ENCODE data around the gene ASAP2.

- TF ChIP-seq, protein P1, sequence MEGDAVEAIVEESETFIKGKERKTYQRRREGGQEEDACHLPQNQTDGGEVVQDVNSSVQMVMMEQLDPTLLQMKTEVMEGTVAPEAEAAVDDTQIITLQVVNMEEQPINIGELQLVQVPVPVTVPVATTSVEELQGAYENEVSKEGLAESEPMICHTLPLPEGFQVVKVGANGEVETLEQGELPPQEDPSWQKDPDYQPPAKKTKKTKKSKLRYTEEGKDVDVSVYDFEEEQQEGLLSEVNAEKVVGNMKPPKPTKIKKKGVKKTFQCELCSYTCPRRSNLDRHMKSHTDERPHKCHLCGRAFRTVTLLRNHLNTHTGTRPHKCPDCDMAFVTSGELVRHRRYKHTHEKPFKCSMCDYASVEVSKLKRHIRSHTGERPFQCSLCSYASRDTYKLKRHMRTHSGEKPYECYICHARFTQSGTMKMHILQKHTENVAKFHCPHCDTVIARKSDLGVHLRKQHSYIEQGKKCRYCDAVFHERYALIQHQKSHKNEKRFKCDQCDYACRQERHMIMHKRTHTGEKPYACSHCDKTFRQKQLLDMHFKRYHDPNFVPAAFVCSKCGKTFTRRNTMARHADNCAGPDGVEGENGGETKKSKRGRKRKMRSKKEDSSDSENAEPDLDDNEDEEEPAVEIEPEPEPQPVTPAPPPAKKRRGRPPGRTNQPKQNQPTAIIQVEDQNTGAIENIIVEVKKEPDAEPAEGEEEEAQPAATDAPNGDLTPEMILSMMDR (IDR thresholded peaks at IDR 0.05) = no peak
- TF ChIP-seq EZH2 (IDR thresholded peaks at IDR 0.05; ENCODE audit: borderline replicate concordance, insufficient read depth, low read depth, low read length, poor library complexity, severe bottlenecking) = no peak
Observed at GRCh38 chr2:9308186-9308955, 101.8 kb downstream of the ASAP2 start.
